Measurements from ENCODE around the gene YWHAG.
A peak's percentile ranks its signal among the peaks of the same experiment; 100 is the strongest.
"Not testable (repeated sequence)": the region's sequence is repeated elsewhere in the genome, so short reads cannot be mapped to it uniquely, and the experiment has no call there.

YWHAG gene

DNA sequence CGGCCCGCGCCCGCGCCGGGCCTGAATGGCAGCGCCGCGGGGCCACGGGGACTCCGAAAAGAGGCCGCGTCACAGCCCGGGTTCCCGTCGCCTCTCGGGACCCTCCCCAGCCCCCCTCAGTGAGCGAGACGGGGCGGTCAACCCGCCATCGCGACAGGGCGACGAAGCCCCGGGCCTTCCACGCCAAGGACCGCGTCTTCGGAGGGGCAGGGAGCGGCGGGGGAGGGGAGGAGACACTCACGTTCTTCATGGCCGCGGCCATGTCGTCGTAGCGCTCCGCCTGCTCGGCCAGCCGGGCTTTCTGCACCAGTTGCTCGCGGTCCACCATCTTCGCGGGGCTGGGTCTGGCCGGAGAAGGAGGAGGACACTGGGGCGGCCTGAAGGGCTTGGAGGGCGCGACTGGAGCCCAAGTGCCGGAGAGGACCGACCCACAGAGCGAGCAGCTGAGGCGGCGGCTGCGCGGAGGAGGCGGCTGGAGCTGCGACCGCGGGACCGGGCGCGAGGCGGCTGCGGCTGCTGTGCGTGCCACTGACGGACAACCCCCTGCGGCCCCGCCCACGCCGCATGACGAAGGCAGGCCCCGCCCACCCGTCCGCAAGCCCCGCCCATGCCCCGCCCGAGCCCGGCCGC is at the start of gene YWHAG:
YWHAG (minus strand) TSS at position 511 of the 630 bp plus-strand sequence; CDS start at position 328, 183 bp downstream.
- no peaks in the 10 kb centered on the region for H3K9me3 ChIP-seq (ENCODE audit: insufficient read depth, low read length)
- H3K27me3 ChIP-seq (ENCODE audit: insufficient read depth, insufficient read length): no peaks in the 10 kb centered on the region
- H3K36me3 ChIP-seq (ENCODE audit: insufficient read depth, insufficient read length, low read length): peaks cover 42% of the 10 kb centered on the region
- no peaks in the 10 kb centered on the region for H3K4me1 ChIP-seq (ENCODE audit: insufficient read depth, insufficient read length)
- peak within 1 kb of the TSS; percentile 91 for H3K4me3 ChIP-seq (ENCODE audit: insufficient read length, low read depth)
- DNase-seq (ENCODE audit: low read depth, low spot score): peak; percentile 67
- no peak for TF ChIP-seq SUZ12 (IDR thresholded peaks at IDR 0.05; ENCODE audit: extremely low read depth, insufficient read depth, insufficient read length)
- no peak for TF ChIP-seq ZNF274 (IDR thresholded peaks at IDR 0.05; ENCODE audit: low read depth, low read length)
- peak within 1 kb of the TSS; percentile 99 for H3K9ac ChIP-seq (ENCODE audit: insufficient read length, low read depth)

- Histone ChIP-seq H3K36me3 (ENCODE audit: insufficient read depth, insufficient read length, low read length) (no peaks in the 10 kb centered on the region), H3K27me3 (ENCODE audit: insufficient read depth, insufficient read length) (no peaks in the 10 kb centered on the region), H3K9ac (ENCODE audit: insufficient read length, low read depth) (peak overlapping the region; percentile 54), H3K4me1 (ENCODE audit: insufficient read depth, insufficient read length) (peaks cover 4% of the 10 kb centered on the region), H3K9me3 (ENCODE audit: insufficient read depth, low read length) (no peaks in the 10 kb centered on the region), H3K4me3 (ENCODE audit: insufficient read length, low read depth) (no peak overlapping the region)
- TF ChIP-seq YY1 (IDR thresholded peaks at IDR 0.05; ENCODE audit: insufficient read depth, insufficient read length) (no peak), ZNF274 (IDR thresholded peaks at IDR 0.05; ENCODE audit: low read depth, low read length) (no peak), SUZ12 (IDR thresholded peaks at IDR 0.05; ENCODE audit: extremely low read depth, insufficient read depth, insufficient read length) (no peak)
- DNase-seq (ENCODE audit: low read depth, low spot score): no peak
Measured at GRCh38 chr7:76408121-76408560, 49.4 kb upstream of the YWHAG start.

DNA sequence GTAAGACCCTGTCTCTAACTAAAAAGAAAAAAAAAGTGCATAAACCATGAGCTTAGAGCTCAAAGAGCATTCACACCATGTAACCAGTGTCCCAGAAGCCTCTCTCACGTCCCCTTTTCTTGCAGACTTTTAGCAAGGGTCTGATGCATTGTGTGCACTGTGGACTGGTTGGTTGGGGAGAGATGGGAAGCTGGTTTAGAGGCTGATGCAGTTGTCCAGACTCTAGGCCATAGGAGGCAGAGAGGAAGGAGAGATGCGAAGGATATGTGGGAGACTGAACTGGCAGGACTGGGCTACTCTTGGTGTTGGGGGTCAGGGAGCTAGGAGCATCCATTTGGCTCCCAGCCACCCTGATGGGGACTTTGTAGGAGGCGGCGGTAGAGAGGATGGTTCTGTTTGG is 48.9 kb upstream of the YWHAG start:
- H3K4me3 ChIP-seq (ENCODE audit: insufficient read length, low read depth): no peak overlapping the region
- no peaks in the 10 kb centered on the region for H3K9me3 ChIP-seq (ENCODE audit: insufficient read depth, low read length)
- no peaks in the 10 kb centered on the region for H3K36me3 ChIP-seq (ENCODE audit: insufficient read depth, insufficient read length, low read length)
- no peak for DNase-seq (ENCODE audit: low read depth, low spot score)
- H3K4me1 ChIP-seq (ENCODE audit: insufficient read depth, insufficient read length): peaks cover 4% of the 10 kb centered on the region
- H3K9ac ChIP-seq (ENCODE audit: insufficient read length, low read depth): no peak overlapping the region
- TF ChIP-seq ZNF274 (IDR thresholded peaks at IDR 0.05; ENCODE audit: low read depth, low read length): no peak
- TF ChIP-seq SUZ12 (IDR thresholded peaks at IDR 0.05; ENCODE audit: extremely low read depth, insufficient read depth, insufficient read length): no peak
- TF ChIP-seq YY1 (IDR thresholded peaks at IDR 0.05; ENCODE audit: insufficient read depth, insufficient read length): no peak
- H3K27me3 ChIP-seq (ENCODE audit: insufficient read depth, insufficient read length): no peaks in the 10 kb centered on the region

- no peaks in the 10 kb centered on the region for H3K9me3 ChIP-seq (ENCODE audit: insufficient read depth, low read length)
- H3K4me3 ChIP-seq (ENCODE audit: insufficient read length, low read depth): no peak overlapping the region
- no peaks in the 10 kb centered on the region for H3K36me3 ChIP-seq (ENCODE audit: insufficient read depth, insufficient read length, low read length)
- no peaks in the 10 kb centered on the region for H3K27me3 ChIP-seq (ENCODE audit: insufficient read depth, insufficient read length)
- DNase-seq (ENCODE audit: low read depth, low spot score): no peak
- H3K9ac ChIP-seq (ENCODE audit: insufficient read length, low read depth): no peak overlapping the region
- no peak for TF ChIP-seq YY1 (IDR thresholded peaks at IDR 0.05; ENCODE audit: insufficient read depth, insufficient read length)
- no peak for TF ChIP-seq SUZ12 (IDR thresholded peaks at IDR 0.05; ENCODE audit: extremely low read depth, insufficient read depth, insufficient read length)
- TF ChIP-seq ZNF274 (IDR thresholded peaks at IDR 0.05; ENCODE audit: low read depth, low read length): no peak
- peaks cover 4% of the 10 kb centered on the region for H3K4me1 ChIP-seq (ENCODE audit: insufficient read depth, insufficient read length)
Measured at GRCh38 chr7:76405738-76406137, 46.9 kb upstream of the YWHAG start.

GRCh38 chr7:76403780-76404494 is 45.1 kb upstream of the YWHAG start:
- Histone ChIP-seq H3K4me1 (ENCODE audit: insufficient read depth, insufficient read length) (peaks cover 4% of the 10 kb centered on the region), H3K4me3 (ENCODE audit: insufficient read length, low read depth) (no peak overlapping the region), H3K36me3 (ENCODE audit: insufficient read depth, insufficient read length, low read length) (no peaks in the 10 kb centered on the region), H3K9me3 (ENCODE audit: insufficient read depth, low read length) (no peaks in the 10 kb centered on the region), H3K27me3 (ENCODE audit: insufficient read depth, insufficient read length) (no peaks in the 10 kb centered on the region), H3K9ac (ENCODE audit: insufficient read length, low read depth) (no peak overlapping the region)
- no peak for DNase-seq (ENCODE audit: low read depth, low spot score)
- TF ChIP-seq SUZ12 (IDR thresholded peaks at IDR 0.05; ENCODE audit: extremely low read depth, insufficient read depth, insufficient read length) (no peak), ZNF274 (IDR thresholded peaks at IDR 0.05; ENCODE audit: low read depth, low read length) (no peak), YY1 (IDR thresholded peaks at IDR 0.05; ENCODE audit: insufficient read depth, insufficient read length) (no peak)

- H3K9ac ChIP-seq (ENCODE audit: insufficient read length, low read depth); H3K4me3 ChIP-seq (ENCODE audit: insufficient read length, low read depth); H3K9me3 ChIP-seq (ENCODE audit: insufficient read depth, low read length); H3K36me3 ChIP-seq (ENCODE audit: insufficient read depth, insufficient read length, low read length); H3K4me1 ChIP-seq (ENCODE audit: insufficient read depth, insufficient read length); H3K27me3 ChIP-seq (ENCODE audit: insufficient read depth, insufficient read length); DNase-seq (ENCODE audit: low read depth, low spot score): not testable (repeated sequence)
Measured at GRCh38 chr7:76403097-76403496, 44.3 kb upstream of the YWHAG start.

DNA sequence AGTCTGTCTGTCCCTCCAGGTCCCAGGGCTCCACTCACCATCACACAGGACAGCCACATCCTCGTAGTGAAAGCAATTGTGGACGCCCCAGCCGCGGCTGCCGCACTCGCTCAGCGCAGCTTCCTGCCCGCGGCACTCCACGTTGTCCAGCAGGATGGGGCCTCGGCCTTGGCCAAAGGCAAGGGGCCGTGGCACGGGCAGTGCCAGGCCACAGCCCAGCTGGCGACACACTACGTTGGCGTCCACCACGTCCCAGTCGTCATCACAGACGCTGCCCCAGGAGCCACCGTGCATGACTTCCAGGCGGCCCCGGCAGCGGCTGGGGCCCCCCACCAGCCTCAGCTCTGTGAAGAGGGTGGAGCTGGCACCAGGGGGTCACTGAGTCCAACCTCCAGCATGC is 41.5 kb upstream of the YWHAG start:
- Histone ChIP-seq H3K9me3 (ENCODE audit: insufficient read depth, low read length) (no peaks in the 10 kb centered on the region), H3K9ac (ENCODE audit: insufficient read length, low read depth) (no peak overlapping the region), H3K36me3 (ENCODE audit: insufficient read depth, insufficient read length, low read length) (no peaks in the 10 kb centered on the region), H3K4me3 (ENCODE audit: insufficient read length, low read depth) (no peak overlapping the region), H3K4me1 (ENCODE audit: insufficient read depth, insufficient read length) (peaks cover 6% of the 10 kb centered on the region), H3K27me3 (ENCODE audit: insufficient read depth, insufficient read length) (no peaks in the 10 kb centered on the region)
- no peak for DNase-seq (ENCODE audit: low read depth, low spot score)
- TF ChIP-seq SUZ12 (IDR thresholded peaks at IDR 0.05; ENCODE audit: extremely low read depth, insufficient read depth, insufficient read length) (no peak), ZNF274 (IDR thresholded peaks at IDR 0.05; ENCODE audit: low read depth, low read length) (no peak), YY1 (IDR thresholded peaks at IDR 0.05; ENCODE audit: insufficient read depth, insufficient read length) (no peak)
